Trophoblast cell (in vitro differentiated cells and primary cell): ENCODE measurements around the gene DMBT1.
"Not testable (repeated sequence)": the region's sequence is repeated elsewhere in the genome, so short reads cannot be mapped to it uniquely, and the experiment has no call there.

ENCODE experiments used
- DNase-seq, 2 donors: peaks; one replicate each; pipeline ENCODE4 v3.0.0-alpha.2; 2016
- H2AFZ ChIP-seq: 2 replicates; pipeline ENCODE4 v1.6.1; 2013; ENCODE audit warnings: low read length, moderate library complexity, mild to moderate bottlenecking; ENCODE audit not compliant: insufficient read depth, poor library complexity
- H2AK5ac ChIP-seq: 2 replicates; pipeline ENCODE4 v1.6.1; 2013; ENCODE audit warnings: mild to moderate bottlenecking, low read length
- H2BK120ac ChIP-seq: 2 replicates; pipeline ENCODE4 v1.6.1; 2013; ENCODE audit warnings: low read length, mild to moderate bottlenecking, moderate library complexity; ENCODE audit not compliant: insufficient read depth, poor library complexity
- H2BK12ac ChIP-seq: 2 replicates; pipeline ENCODE4 v1.6.1; 2013; ENCODE audit warnings: mild to moderate bottlenecking, low read length, moderate library complexity
- H2BK5ac ChIP-seq: 2 replicates; pipeline ENCODE4 v1.6.1; 2013; ENCODE audit warnings: low read length, low read depth, moderate library complexity, mild to moderate bottlenecking; ENCODE audit not compliant: poor library complexity
- H3K14ac ChIP-seq: 2 replicates; pipeline ENCODE4 v1.6.1; 2013; ENCODE audit warnings: mild to moderate bottlenecking, low read length
- H3K18ac ChIP-seq: 2 replicates; pipeline ENCODE4 v1.6.1; 2013; ENCODE audit warnings: mild to moderate bottlenecking, low read length
- H3K23ac ChIP-seq: 2 replicates; pipeline ENCODE4 v1.6.1; 2013; ENCODE audit warnings: low read length
- H3K27ac ChIP-seq: 2 replicates; pipeline ENCODE4 v1.5.1; 2013; ENCODE audit warnings: low read depth, mild to moderate bottlenecking, inconsistent platforms, low read length, moderate library complexity
- H3K27me3 ChIP-seq: 2 replicates; pipeline ENCODE4 v1.6.1; 2013; ENCODE audit warnings: inconsistent platforms, mild to moderate bottlenecking, low read length, moderate library complexity; ENCODE audit not compliant: insufficient read depth
- H3K36me3 ChIP-seq, 2 experiments: 1 replicate in 1 of 2; 2 replicates in 1 of 2; pipeline ENCODE4 v1.6.1; 2013; ENCODE audit warnings: low read length in 2 of 2, mild to moderate bottlenecking in 2 of 2, moderate library complexity in 1 of 2; ENCODE audit not compliant: insufficient read depth in 2 of 2, control insufficient read depth in 1 of 2
- H3K4ac ChIP-seq: 2 replicates; pipeline ENCODE4 v1.6.1; 2013; ENCODE audit warnings: low read depth, mild to moderate bottlenecking, low read length, moderate library complexity
- H3K4me1 ChIP-seq, 2 experiments: 1 replicate in 1 of 2; 2 replicates in 1 of 2; pipeline ENCODE4 v1.6.1; 2013; ENCODE audit warnings: low read length in 2 of 2, mild to moderate bottlenecking in 2 of 2, moderate library complexity in 1 of 2; ENCODE audit not compliant: insufficient read depth in 2 of 2, control insufficient read depth in 1 of 2
- H3K4me2 ChIP-seq: 2 replicates; pipeline ENCODE4 v1.6.1; 2013; ENCODE audit warnings: inconsistent platforms, mild to moderate bottlenecking, low read length, moderate library complexity
- H3K4me3 ChIP-seq: 2 replicates; pipeline ENCODE4 v1.5.1; 2013; ENCODE audit warnings: mild to moderate bottlenecking, low read depth, low read length, inconsistent platforms
- H3K79me1 ChIP-seq: one replicate; pipeline ENCODE4 v1.6.1; 2013; ENCODE audit warnings: low read length
- H3K79me2 ChIP-seq: 2 replicates; pipeline ENCODE4 v1.6.1; 2013; ENCODE audit warnings: low read length, mild to moderate bottlenecking; ENCODE audit not compliant: control insufficient read depth, insufficient read depth, poor library complexity
- H3K9ac ChIP-seq: 2 replicates; pipeline ENCODE4 v1.6.1; 2013; ENCODE audit warnings: mild to moderate bottlenecking, low read length
- H3K9me3 ChIP-seq: 2 replicates; pipeline ENCODE4 v1.6.1; 2013; ENCODE audit warnings: low read depth, mild to moderate bottlenecking, control low read depth, inconsistent platforms, low read length; ENCODE audit not compliant: insufficient read depth
- H4K12ac ChIP-seq: 2 replicates; pipeline ENCODE4 v1.6.1; 2013; ENCODE audit warnings: low read depth, mild to moderate bottlenecking, low read length, moderate library complexity
- H4K8ac ChIP-seq: 2 replicates; pipeline ENCODE4 v1.6.1; 2013; ENCODE audit warnings: low read depth, mild to moderate bottlenecking, low read length, moderate library complexity
- H4K91ac ChIP-seq: one replicate; pipeline ENCODE4 v1.6.1; 2013; ENCODE audit warnings: low read depth, mild to moderate bottlenecking, low read length, moderate library complexity
- WGBS: extraction: QIAGEN DNeasy Blood & Tissue Kit; methylation state at CpG from one replicate; pipeline ENCODE4 v1.1.7; 2013; ENCODE audit warnings: missing lambda C conversion rate; ENCODE audit not compliant: insufficient read length, insufficient coverage; ENCODE audit errors: extremely low coverage; 5-methylcytosine and 5-hydroxymethylcytosine counted together

Gene DMBT1

GRCh38 chr10:122586070-122586469, 25.5 kb downstream of the DMBT1 start:
- not testable (repeated sequence) for H2AFZ ChIP-seq, H3K4me1 ChIP-seq, H3K18ac ChIP-seq, H3K27me3 ChIP-seq, H3K79me2 ChIP-seq, H4K8ac ChIP-seq, H2AK5ac ChIP-seq, DNase-seq, H3K4me3 ChIP-seq, H3K23ac ChIP-seq, H3K4me2 ChIP-seq, H2BK5ac ChIP-seq, H4K91ac ChIP-seq, H3K9ac ChIP-seq, H3K36me3 ChIP-seq, H2BK12ac ChIP-seq, H3K14ac ChIP-seq, H3K79me1 ChIP-seq, H2BK120ac ChIP-seq, H3K4ac ChIP-seq, H4K12ac ChIP-seq, H3K27ac ChIP-seq
- H3K9me3 ChIP-seq: peaks cover 12% of the 10 kb centered on the region
- WGBS: no CpG with 5 or more reads among the region's 7 CpGs

- no peak overlapping the region for H3K18ac ChIP-seq
- no peak for DNase-seq
- H3K23ac ChIP-seq: no peak overlapping the region
- no peaks in the 10 kb centered on the region for H3K4me1 ChIP-seq
- H3K36me3 ChIP-seq: no peaks in the 10 kb centered on the region
- H4K12ac ChIP-seq: no peak overlapping the region
- H2BK120ac ChIP-seq: no peak overlapping the region
- H3K14ac ChIP-seq: no peak overlapping the region
- no peak overlapping the region for H2BK12ac ChIP-seq
- H3K79me2 ChIP-seq: no peaks in the 10 kb centered on the region
- H3K9me3 ChIP-seq: peaks cover 14% of the 10 kb centered on the region
- no peak overlapping the region for H3K9ac ChIP-seq
- no peak overlapping the region for H2BK5ac ChIP-seq
- H4K91ac ChIP-seq: no peak overlapping the region
- H3K4me3 ChIP-seq: no peak overlapping the region
- H3K27me3 ChIP-seq: no peaks in the 10 kb centered on the region
- no peaks in the 10 kb centered on the region for H3K79me1 ChIP-seq
- no peak overlapping the region for H2AK5ac ChIP-seq
- no CpG with 5 or more reads among the region's 6 CpGs for WGBS
- H3K4ac ChIP-seq: no peak overlapping the region
- no peak overlapping the region for H3K27ac ChIP-seq
- H3K4me2 ChIP-seq: no peak overlapping the region
- no peak overlapping the region for H2AFZ ChIP-seq
- no peak overlapping the region for H4K8ac ChIP-seq
Measured at GRCh38 chr10:122587098-122587760, 26.7 kb downstream of the DMBT1 start.

- Histone ChIP-seq H3K79me1 (no peaks in the 10 kb centered on the region), H2BK12ac (no peak overlapping the region), H3K23ac (no peak overlapping the region), H3K4me1 (no peaks in the 10 kb centered on the region), H4K8ac (no peak overlapping the region), H2BK120ac (no peak overlapping the region), H3K9me3 (peaks cover 14% of the 10 kb centered on the region), H3K27me3 (no peaks in the 10 kb centered on the region), H3K4me3 (no peak overlapping the region), H3K4me2 (no peak overlapping the region), H3K4ac (no peak overlapping the region), H2BK5ac (no peak overlapping the region), H4K91ac (no peak overlapping the region), H3K18ac (no peak overlapping the region), H4K12ac (no peak overlapping the region), H3K27ac (no peak overlapping the region), H2AFZ (no peak overlapping the region), H2AK5ac (no peak overlapping the region), H3K14ac (no peak overlapping the region), H3K79me2 (no peaks in the 10 kb centered on the region), H3K9ac (no peak overlapping the region), H3K36me3 (no peaks in the 10 kb centered on the region)
- WGBS: no CpG with 5 or more reads among the region's 3 CpGs
- DNase-seq: no peak
Measured at GRCh38 chr10:122588381-122588780, 27.8 kb downstream of the DMBT1 start.

- no peak overlapping the region for H3K23ac ChIP-seq
- H3K4ac ChIP-seq: no peak overlapping the region
- no peak overlapping the region for H2AK5ac ChIP-seq
- no peaks in the 10 kb centered on the region for H3K36me3 ChIP-seq
- no peak overlapping the region for H4K91ac ChIP-seq
- no peaks in the 10 kb centered on the region for H3K79me1 ChIP-seq
- no peak overlapping the region for H3K4me2 ChIP-seq
- no peak for DNase-seq
- H4K12ac ChIP-seq: no peak overlapping the region
- no peaks in the 10 kb centered on the region for H3K4me1 ChIP-seq
- H2BK12ac ChIP-seq: no peak overlapping the region
- H2AFZ ChIP-seq: no peak overlapping the region
- H2BK5ac ChIP-seq: no peak overlapping the region
- H4K8ac ChIP-seq: no peak overlapping the region
- no peaks in the 10 kb centered on the region for H3K27me3 ChIP-seq
- H3K79me2 ChIP-seq: no peaks in the 10 kb centered on the region
- no peak overlapping the region for H3K9ac ChIP-seq
- no peak overlapping the region for H3K4me3 ChIP-seq
- H3K9me3 ChIP-seq: peaks cover 14% of the 10 kb centered on the region
- no peak overlapping the region for H3K27ac ChIP-seq
- H3K14ac ChIP-seq: no peak overlapping the region
- H3K18ac ChIP-seq: no peak overlapping the region
- no peak overlapping the region for H2BK120ac ChIP-seq
- no CpG with 5 or more reads among the region's 3 CpGs for WGBS
Measured at GRCh38 chr10:122590153-122590552, 29.6 kb downstream of the DMBT1 start.
